GM10847 (cell line): Measurements from ENCODE around the gene SESN3.

Source experiments
- POLR2A ChIP-seq: IDR thresholded peaks from 2 replicates; pipeline ENCODE4 v1.6.1; 2011; ENCODE audit not compliant: insufficient read length; ENCODE audit errors: extremely low read depth

Gene SESN3

GRCh38 chr11:95231127-95231880, at the start of gene SESN3:
Gene SESN3, minus strand, starts transcription at chr11:95231202. Its CDS starts 342 bp downstream, at chr11:95230860.
- peak; percentile 38 for TF ChIP-seq POLR2A

- no peak for TF ChIP-seq POLR2A
Observed at GRCh38 chr11:95279921-95280868, 49.2 kb upstream of the SESN3 start.

GRCh38 chr11:95277868-95278267, 46.9 kb upstream of the SESN3 start:
- TF ChIP-seq POLR2A: no peak

- TF ChIP-seq POLR2A: no peak
Observed at GRCh38 chr11:95276139-95276538, 45.1 kb upstream of the SESN3 start.

GRCh38 chr11:95269036-95269819, 38.2 kb upstream of the SESN3 start:
- no peak for TF ChIP-seq POLR2A

GRCh38 chr11:95268391-95268790, 37.4 kb upstream of the SESN3 start:
- no peak for TF ChIP-seq POLR2A

- TF ChIP-seq POLR2A: no peak
Observed at GRCh38 chr11:95267601-95268213, 36.7 kb upstream of the SESN3 start.

- no peak for TF ChIP-seq POLR2A
Observed at GRCh38 chr11:95266751-95267374, 35.9 kb upstream of the SESN3 start.

- TF ChIP-seq POLR2A: no peak
Observed at GRCh38 chr11:95264881-95265280, 33.9 kb upstream of the SESN3 start.

- TF ChIP-seq POLR2A: no peak
Observed at GRCh38 chr11:95262994-95263765, 32.2 kb upstream of the SESN3 start.

GRCh38 chr11:95257456-95257971, 26.5 kb upstream of the SESN3 start:
- no peak for TF ChIP-seq POLR2A

- TF ChIP-seq POLR2A: no peak
Observed at GRCh38 chr11:95256321-95256779, 25.3 kb upstream of the SESN3 start.
